PC-3 (cell line): ENCODE results near the gene CDKN2AIP. TPM values are rescaled to one million over a fixed set of nuclear protein-coding genes. Genes with fewer than 3 reads are reported as not detected.

Experiments
- ATAC-seq: fragments of 200-7000 bp; cut with Tn5 transposase; 2 replicates; pipeline ENCODE4 v1.9.1; 2020; ENCODE audit warnings: mild to moderate bottlenecking, moderate library complexity
- BruUV-seq: library from RNA; stranded (reverse); fragments of 400-500 nt; replicated peaks from 2 replicates; lab custom pipeline; 2021; lab: Mats Ljungman, UMichigan
- CTCF ChIA-PET: fragments of 300-600 bp; sonication (Branson Sonifier 250); formaldehyde crosslinking; loops from one replicate; lab custom pipeline; 2022; ENCODE audit warnings: antibody characterized with exemption; lab: Charles Lee
- POLR2A ChIA-PET: fragments of 300-600 bp; sonication (Branson Sonifier 250); formaldehyde crosslinking; loops from one replicate; lab custom pipeline; 2022; ENCODE audit warnings: antibody characterized with exemption; ENCODE audit not compliant: unreplicated experiment; lab: Charles Lee
- DNase-seq: peaks from one replicate; pipeline ENCODE4 v3.0.0-alpha.2; 2015
- H2AFZ ChIP-seq: fragments of 300-600 bp; sonication (generic); 2 replicates; pipeline ENCODE4 v1.6.0; 2016; ENCODE audit warnings: antibody characterized with exemption, low read length
- H3F3A ChIP-seq: fragments of 300-600 bp; sonication (generic); one replicate; pipeline ENCODE4 v1.6.0; 2017; ENCODE audit warnings: antibody characterized with exemption, low read length, control low read depth, mild to moderate bottlenecking; ENCODE audit not compliant: unreplicated experiment
- H3K27ac ChIP-seq: fragments of 300-600 bp; sonication (generic); 2 replicates; pipeline ENCODE4 v1.5.1; 2016; ENCODE audit warnings: mild to moderate bottlenecking, low read length
- H3K27me3 ChIP-seq: fragments of 300-600 bp; sonication (generic); 2 replicates; pipeline ENCODE4 v1.6.1; 2016; ENCODE audit warnings: low read length, mixed read lengths
- H3K36me3 ChIP-seq: fragments of 300-600 bp; sonication (generic); 2 replicates; pipeline ENCODE4 v1.6.1; 2016; ENCODE audit warnings: low read depth, mixed run types, low read length, mixed read lengths
- H3K4me1 ChIP-seq: fragments of 300-600 bp; sonication (generic); 2 replicates; pipeline ENCODE4 v1.5.1; 2016; ENCODE audit warnings: low read length; ENCODE audit not compliant: insufficient read depth
- H3K4me2 ChIP-seq: fragments of 300-600 bp; sonication (generic); 2 replicates; pipeline ENCODE4 v1.6.0; 2016; ENCODE audit warnings: low read length
- H3K4me3 ChIP-seq: fragments of 300-600 bp; sonication (generic); 2 replicates; pipeline ENCODE4 v1.5.1; 2016; ENCODE audit warnings: mild to moderate bottlenecking, low read length, mixed read lengths
- H3K79me2 ChIP-seq: fragments of 300-600 bp; sonication (generic); 2 replicates; pipeline ENCODE4 v1.6.1; 2017; ENCODE audit warnings: low read length, mixed read lengths
- H3K9ac ChIP-seq: fragments of 300-600 bp; sonication (generic); 2 replicates; pipeline ENCODE4 v1.6.0; 2016; ENCODE audit warnings: mild to moderate bottlenecking, low read length
- H3K9me2 ChIP-seq: fragments of 300-600 bp; sonication (generic); replicated peaks from 2 replicates; pipeline ENCODE4 v1.6.1; 2016; ENCODE audit warnings: mixed run types, low read length, mixed read lengths
- H3K9me3 ChIP-seq: fragments of 300-600 bp; sonication (generic); 2 replicates; pipeline ENCODE4 v1.6.1; 2016; ENCODE audit warnings: low read length, mixed read lengths
- H4K20me1 ChIP-seq: fragments of 300-600 bp; sonication (generic); 2 replicates; pipeline ENCODE4 v1.6.1; 2016; ENCODE audit warnings: low read length, mixed read lengths
- EZH2 ChIP-seq: fragments of 300-600 bp; sonication (generic); IDR thresholded peaks from one replicate; pipeline ENCODE4 v1.6.1; 2017; ENCODE audit warnings: antibody characterized with exemption, mild to moderate bottlenecking, low read length; ENCODE audit not compliant: unreplicated experiment
- EZH2phosphoT487 ChIP-seq: fragments of 300-600 bp; sonication (generic); IDR thresholded peaks from 2 replicates; pipeline ENCODE4 v1.6.1; 2018; ENCODE audit warnings: mild to moderate bottlenecking, antibody characterized with exemption, low read length, borderline replicate concordance
- intact Hi-C: fragments of 100-400 bp; cut with micrococcal nuclease; formaldehyde crosslinking; loops from 2 replicates; pipeline ENCODE4 v1.9.0; 2023
- total RNA-seq: library from RNA; depleted of rRNA; stranded (reverse); fragments of >200 nt; gene quantifications from 2 replicates; pipeline ENCODE4 v1.2.3, GENCODE V29; 2014
- TF ChIP-seq, protein P1 (sequence below): fragments of 300-600 bp; sonication (generic); conservative IDR thresholded peaks from 2 replicates; pipeline ENCODE4 v1.5.1; 2017; ENCODE audit warnings: antibody characterized with exemption, low read depth, mild to moderate bottlenecking, low read length

Gene CDKN2AIP
- total RNA-seq, 1 experiment from 2014 or later, result 31.5 TPM

DNA sequence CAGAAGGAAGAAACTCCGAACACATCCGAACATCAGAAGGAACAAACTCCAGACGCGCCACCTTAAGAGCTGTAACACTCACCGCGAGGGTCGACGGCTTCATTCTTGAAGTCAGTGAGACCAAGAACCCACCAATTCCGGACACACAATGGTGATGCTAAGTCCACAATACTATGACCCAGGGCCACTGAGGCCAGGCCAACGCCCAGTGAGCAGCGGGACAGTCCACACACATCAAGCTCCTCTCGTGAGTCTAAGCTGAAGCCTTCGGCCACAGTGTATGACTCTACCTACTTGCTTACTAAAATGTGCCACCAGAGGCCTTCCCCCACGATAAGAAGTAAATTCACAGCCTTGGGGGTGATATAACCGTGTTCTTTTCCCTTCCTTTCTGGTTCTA lies 10.2 kb upstream of the CDKN2AIP start:
- no peaks in the 10 kb centered on the region for H3K27me3 ChIP-seq
- TF ChIP-seq EZH2phosphoT487 (no peak), EZH2 (no peak)
- TF ChIP-seq, protein P1, sequence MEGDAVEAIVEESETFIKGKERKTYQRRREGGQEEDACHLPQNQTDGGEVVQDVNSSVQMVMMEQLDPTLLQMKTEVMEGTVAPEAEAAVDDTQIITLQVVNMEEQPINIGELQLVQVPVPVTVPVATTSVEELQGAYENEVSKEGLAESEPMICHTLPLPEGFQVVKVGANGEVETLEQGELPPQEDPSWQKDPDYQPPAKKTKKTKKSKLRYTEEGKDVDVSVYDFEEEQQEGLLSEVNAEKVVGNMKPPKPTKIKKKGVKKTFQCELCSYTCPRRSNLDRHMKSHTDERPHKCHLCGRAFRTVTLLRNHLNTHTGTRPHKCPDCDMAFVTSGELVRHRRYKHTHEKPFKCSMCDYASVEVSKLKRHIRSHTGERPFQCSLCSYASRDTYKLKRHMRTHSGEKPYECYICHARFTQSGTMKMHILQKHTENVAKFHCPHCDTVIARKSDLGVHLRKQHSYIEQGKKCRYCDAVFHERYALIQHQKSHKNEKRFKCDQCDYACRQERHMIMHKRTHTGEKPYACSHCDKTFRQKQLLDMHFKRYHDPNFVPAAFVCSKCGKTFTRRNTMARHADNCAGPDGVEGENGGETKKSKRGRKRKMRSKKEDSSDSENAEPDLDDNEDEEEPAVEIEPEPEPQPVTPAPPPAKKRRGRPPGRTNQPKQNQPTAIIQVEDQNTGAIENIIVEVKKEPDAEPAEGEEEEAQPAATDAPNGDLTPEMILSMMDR, result no peak
- ChIA-PET CTCF (no interaction called here), POLR2A (no interaction called here)
- H3F3A ChIP-seq, result peaks cover 3% of the 10 kb centered on the region
- intact Hi-C loops, result no loop called here
- H3K36me3 ChIP-seq, result no peaks in the 10 kb centered on the region
- no peaks in the 10 kb centered on the region for H3K9me2 ChIP-seq
- no peaks in the 10 kb centered on the region for H4K20me1 ChIP-seq
- no peak for DNase-seq
- H3K27ac ChIP-seq, result no peak overlapping the region
- peaks cover 18% of the 10 kb centered on the region for H3K4me1 ChIP-seq
- H3K9ac ChIP-seq, result no peak overlapping the region
- no peak overlapping the region for H3K4me2 ChIP-seq
- no peaks in the 10 kb centered on the region for H3K9me3 ChIP-seq
- no peaks in the 10 kb centered on the region for H3K79me2 ChIP-seq
- H2AFZ ChIP-seq, result no peak overlapping the region
- no peak overlapping the region for H3K4me3 ChIP-seq
- BruUV-seq, result no TSS peak
- no peak for ATAC-seq

DNA sequence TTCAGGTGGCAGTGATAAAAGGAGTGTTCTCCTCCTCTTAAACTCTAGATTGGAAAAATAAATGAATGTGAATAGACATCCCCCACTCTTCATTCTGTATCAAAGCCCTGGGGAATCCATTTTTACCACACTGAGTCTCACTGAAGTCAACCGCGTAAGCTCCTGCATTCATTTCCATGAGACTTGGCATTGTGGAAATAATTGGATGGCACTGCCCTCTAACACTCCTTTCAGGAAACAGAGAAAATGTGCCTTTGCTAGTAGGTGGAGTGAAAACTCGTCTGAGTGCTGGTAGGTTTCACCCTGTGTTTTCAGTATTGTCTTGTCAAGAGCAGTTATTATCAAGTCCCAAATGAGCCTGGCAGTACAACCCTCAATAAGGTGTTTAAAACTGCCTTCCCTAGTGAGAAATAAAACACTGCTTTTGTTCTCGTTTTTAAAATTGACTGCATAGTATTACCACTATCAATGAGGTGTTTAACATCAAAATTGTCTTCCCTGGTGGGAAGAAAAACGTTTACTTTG lies 9.7 kb upstream of the CDKN2AIP start:
- peaks cover 3% of the 10 kb centered on the region for H3F3A ChIP-seq
- ChIA-PET CTCF (no interaction called here), POLR2A (no interaction called here)
- no peak overlapping the region for H3K4me2 ChIP-seq
- intact Hi-C loops, result no loop called here
- H3K27me3 ChIP-seq, result no peaks in the 10 kb centered on the region
- H3K4me1 ChIP-seq, result peaks cover 23% of the 10 kb centered on the region
- H3K9me3 ChIP-seq, result no peaks in the 10 kb centered on the region
- H3K9ac ChIP-seq, result no peak overlapping the region
- H4K20me1 ChIP-seq, result no peaks in the 10 kb centered on the region
- DNase-seq, result no peak
- no peak overlapping the region for H3K27ac ChIP-seq
- TF ChIP-seq EZH2phosphoT487, result no peak
- TF ChIP-seq, protein P1, result no peak
- TF ChIP-seq EZH2, result no peak
- H3K9me2 ChIP-seq, result no peaks in the 10 kb centered on the region
- no peak for ATAC-seq
- no peak overlapping the region for H3K4me3 ChIP-seq
- no peak overlapping the region for H2AFZ ChIP-seq
- no TSS peak for BruUV-seq
- H3K79me2 ChIP-seq, result no peaks in the 10 kb centered on the region
- H3K36me3 ChIP-seq, result no peaks in the 10 kb centered on the region

DNA sequence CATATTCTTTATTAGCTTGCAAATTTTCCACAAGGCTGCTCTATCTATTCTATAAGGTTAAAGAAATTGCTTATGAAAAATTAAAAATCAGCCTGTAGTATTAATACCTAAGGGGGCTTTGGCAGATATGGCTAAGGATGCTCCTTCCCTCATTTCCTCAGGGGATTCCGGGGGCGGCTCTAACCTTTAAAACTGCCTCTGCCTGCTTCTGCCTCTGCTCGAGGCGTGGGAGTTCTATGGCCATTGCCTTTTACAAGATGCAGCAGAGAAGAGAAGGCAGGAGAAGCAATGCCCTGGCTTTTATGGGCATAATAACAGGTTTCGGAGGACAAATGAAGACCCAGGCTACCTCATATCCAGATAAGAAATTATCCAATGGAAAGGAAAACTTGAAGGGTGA lies 8.6 kb upstream of the CDKN2AIP start:
- CTCF ChIA-PET, result no interaction called here

More for the DNA sequence above, 8.6 kb upstream of the CDKN2AIP start:
- Histone ChIP-seq H3K4me1 (peaks cover 26% of the 10 kb centered on the region), H4K20me1 (no peaks in the 10 kb centered on the region), H3K9me2 (no peaks in the 10 kb centered on the region), H3K27ac (no peak overlapping the region), H3K4me2 (no peak overlapping the region), H2AFZ (no peak overlapping the region), H3K79me2 (no peaks in the 10 kb centered on the region), H3K4me3 (no peak overlapping the region), H3K27me3 (no peaks in the 10 kb centered on the region), H3F3A (peaks cover 3% of the 10 kb centered on the region), H3K36me3 (no peaks in the 10 kb centered on the region), H3K9ac (no peak overlapping the region), H3K9me3 (no peaks in the 10 kb centered on the region)
- intact Hi-C loops, result no loop called here
- DNase-seq (no peak), ATAC-seq (no peak)
- no TSS peak for BruUV-seq
- no peak for TF ChIP-seq EZH2
- POLR2A ChIA-PET, result no interaction called here
